Measurements from ENCODE around the gene NLRP5.
"Not testable (repeated sequence)": the region's sequence is repeated elsewhere in the genome, so short reads cannot be mapped to it uniquely, and the experiment has no call there.

NLRP5 gene

GRCh38 chr19:55986487-55986886, at the start of gene NLRP5:
Gene NLRP5, plus strand, starts transcription at chr19:55986775.
- no peak for DNase-seq (ENCODE audit: low read depth in 2 of 2)

- no peak for DNase-seq (ENCODE audit: low read depth in 2 of 2)
Observed at GRCh38 chr19:55939206-55939605, 47.4 kb upstream of the NLRP5 start.

GRCh38 chr19:55940306-55940705, 46.3 kb upstream of the NLRP5 start:
- DNase-seq (ENCODE audit: low read depth in 2 of 2), result no peak

GRCh38 chr19:55947532-55947931, 39.0 kb upstream of the NLRP5 start, which contains the start of gene NLRP8:
Gene NLRP8, plus strand, starts transcription at chr19:55947832.
- no peak for DNase-seq (ENCODE audit: low read depth in 2 of 2)

- DNase-seq (ENCODE audit: low read depth in 2 of 2), result not testable (repeated sequence)
Observed at GRCh38 chr19:55950566-55950965, 36.0 kb upstream of the NLRP5 start.

GRCh38 chr19:55956431-55956830, 30.1 kb upstream of the NLRP5 start:
- no peak for DNase-seq (ENCODE audit: low read depth in 2 of 2)

GRCh38 chr19:55958356-55958755, 28.2 kb upstream of the NLRP5 start:
- no peak for DNase-seq (ENCODE audit: low read depth in 2 of 2)

GRCh38 chr19:55959996-55960675, 26.4 kb upstream of the NLRP5 start:
- no peak for DNase-seq (ENCODE audit: low read depth in 2 of 2)

- no peak for DNase-seq (ENCODE audit: low read depth in 2 of 2)
Observed at GRCh38 chr19:55962186-55962585, 24.4 kb upstream of the NLRP5 start.

GRCh38 chr19:55973982-55974381, 12.6 kb upstream of the NLRP5 start:
- no peak for DNase-seq (ENCODE audit: low read depth in 2 of 2)

GRCh38 chr19:55980415-55980814, 6.2 kb upstream of the NLRP5 start:
- DNase-seq (ENCODE audit: low read depth in 2 of 2), result no peak

- no peak for DNase-seq (ENCODE audit: low read depth in 2 of 2)
Observed at GRCh38 chr19:55985254-55985653, 1.3 kb upstream of the NLRP5 start.

- DNase-seq (ENCODE audit: low read depth in 2 of 2), result no peak
Observed at GRCh38 chr19:55990831-55991230, 4.3 kb downstream of the NLRP5 start.

GRCh38 chr19:55993492-55993891, 6.9 kb downstream of the NLRP5 start:
- no peak for DNase-seq (ENCODE audit: low read depth in 2 of 2)

- DNase-seq (ENCODE audit: low read depth in 2 of 2), result no peak
Observed at GRCh38 chr19:56014765-56015164, 28.2 kb downstream of the NLRP5 start.

GRCh38 chr19:56015756-56016155, 29.2 kb downstream of the NLRP5 start:
- DNase-seq (ENCODE audit: low read depth in 2 of 2), result no peak

GRCh38 chr19:56019325-56019724, 32.8 kb downstream of the NLRP5 start:
- DNase-seq (ENCODE audit: low read depth in 2 of 2), result not testable (repeated sequence)

- DNase-seq (ENCODE audit: low read depth in 2 of 2), result not testable (repeated sequence)
Observed at GRCh38 chr19:56020355-56020975, 33.9 kb downstream of the NLRP5 start.

- DNase-seq (ENCODE audit: low read depth in 2 of 2), result no peak
Observed at GRCh38 chr19:56026769-56027168, 40.2 kb downstream of the NLRP5 start.

GRCh38 chr19:56053596-56053995, 67.0 kb downstream of the NLRP5 start:
- no peak for DNase-seq (ENCODE audit: low read depth in 2 of 2)

- peak; percentile 36 to 37 for DNase-seq (ENCODE audit: low read depth in 2 of 2)
Observed at GRCh38 chr19:56066152-56067023, 79.8 kb downstream of the NLRP5 start.

GRCh38 chr19:56069642-56070041, 83.1 kb downstream of the NLRP5 start:
- no peak for DNase-seq (ENCODE audit: low read depth in 2 of 2)

GRCh38 chr19:56071151-56071550, 84.6 kb downstream of the NLRP5 start:
- DNase-seq (ENCODE audit: low read depth in 2 of 2), result no peak
